NB4 (cell line): ENCODE results near the gene ZBTB20.

Source experiments
- DNase-seq: peaks from one replicate; pipeline ENCODE4 v3.0.0; 2010; ENCODE audit warnings: low read depth
- H3K4me3 ChIP-seq: one replicate; pipeline ENCODE4 v1.5.1; 2011; ENCODE audit warnings: mild to moderate bottlenecking, low read depth, low read length, moderate library complexity
- CTCF ChIP-seq: IDR thresholded peaks from one replicate; pipeline ENCODE4 v1.5.1; 2012; ENCODE audit warnings: low read depth, low read length
- MAX ChIP-seq: IDR thresholded peaks from 2 replicates; pipeline ENCODE4 v1.6.1; 2011; ENCODE audit warnings: low read depth, low read length
- MYC ChIP-seq: IDR thresholded peaks from 2 replicates; pipeline ENCODE4 v1.6.1; 2011; ENCODE audit warnings: low read depth, low read length
- POLR2A ChIP-seq: IDR thresholded peaks from 2 replicates; pipeline ENCODE4 v1.6.1; 2011; ENCODE audit warnings: mild to moderate bottlenecking; ENCODE audit not compliant: insufficient read length; ENCODE audit errors: extremely low read depth

Gene ZBTB20

GRCh38 chr3:114721209-114721608 lies 425.9 kb downstream of the ZBTB20 start:
- TF ChIP-seq MAX (no peak), MYC (no peak), CTCF (no peak), POLR2A (no peak)
- DNase-seq = no peak
- H3K4me3 ChIP-seq = no peak overlapping the region

DNA sequence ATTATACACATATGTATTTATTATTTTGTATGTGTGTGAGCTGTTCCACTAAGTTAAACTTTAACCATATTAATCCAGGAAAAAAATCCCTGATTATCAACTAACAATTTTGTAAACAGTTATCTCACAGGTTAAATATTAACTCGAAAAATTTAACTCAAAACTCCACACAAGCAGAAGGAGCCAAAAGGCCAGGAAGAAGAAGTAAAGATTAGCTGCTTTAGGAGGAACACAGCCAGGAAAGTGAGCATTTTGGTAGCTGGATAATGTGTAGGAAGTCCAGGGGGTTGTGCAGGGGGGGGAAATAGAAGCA lies 428.2 kb downstream of the ZBTB20 start:
- TF ChIP-seq CTCF (no peak), MYC (no peak), POLR2A (no peak), MAX (no peak)
- no peak for DNase-seq
- H3K4me3 ChIP-seq = no peak overlapping the region

- no peak for TF ChIP-seq CTCF
- TF ChIP-seq MAX = no peak
- DNase-seq = no peak
- H3K4me3 ChIP-seq = no peak overlapping the region
Observed at GRCh38 chr3:114718071-114718897, 428.8 kb downstream of the ZBTB20 start.

DNA sequence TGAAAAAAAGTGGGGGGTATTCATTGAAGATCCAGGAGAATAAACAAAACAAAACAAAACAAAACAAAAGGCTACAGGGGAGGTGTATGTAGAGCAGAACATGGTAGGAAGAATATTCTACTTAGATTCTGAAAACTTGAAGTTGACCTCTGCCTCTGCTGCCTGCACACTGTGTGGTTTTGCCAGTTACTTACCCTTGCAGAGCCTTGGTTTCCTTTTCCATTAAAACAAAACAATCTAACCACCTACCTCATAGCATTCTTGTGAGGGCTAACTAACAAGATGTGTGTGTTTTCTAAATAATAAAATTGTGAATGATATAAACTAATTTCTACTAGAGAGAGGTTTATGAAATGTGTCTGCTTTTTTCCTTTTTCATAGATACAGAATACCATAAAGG lies 430.2 kb downstream of the ZBTB20 start:
- no peak for TF ChIP-seq POLR2A
- no peak for TF ChIP-seq CTCF
- TF ChIP-seq MAX = no peak
- TF ChIP-seq MYC = no peak
- no peak for DNase-seq
- no peak overlapping the region for H3K4me3 ChIP-seq

- H3K4me3 ChIP-seq = no peak overlapping the region
- DNase-seq = no peak
- TF ChIP-seq POLR2A (no peak), MAX (no peak), CTCF (no peak), MYC (no peak)
Observed at GRCh38 chr3:114716126-114716525, 431.0 kb downstream of the ZBTB20 start.

- no peak for TF ChIP-seq CTCF
- TF ChIP-seq MYC = no peak
- TF ChIP-seq POLR2A = no peak
- no peak for TF ChIP-seq MAX
- DNase-seq = no peak
- H3K4me3 ChIP-seq = no peak overlapping the region
Observed at GRCh38 chr3:114714957-114715460, 432.1 kb downstream of the ZBTB20 start.
